ENCODE measurements around the gene ZDHHC8. TPM values are rescaled to one million over a fixed set of nuclear protein-coding genes. Genes with fewer than 3 reads are reported as not detected.
A peak's percentile ranks its signal among the peaks of the same experiment; 100 is the strongest.

Gene ZDHHC8
- total and polyA plus RNA-seq, 9 donors, result 5.1 to 77.4 (median 58.9) TPM

- H3K27ac ChIP-seq, result no peak overlapping the region
- H3K4me3 ChIP-seq, result no peak overlapping the region
- H3K27me3 ChIP-seq, result no peaks in the 10 kb centered on the region
- 57 to 74% (median 59%) methylated on average over 3 of the region's 3 CpGs for WGBS, 3 donors
- no peaks in the 10 kb centered on the region for H3K9me3 ChIP-seq
- TF ChIP-seq EP300 (IDR thresholded peaks at IDR 0.05) (no peak), POLR2A (IDR thresholded peaks at IDR 0.05) (no peak), CTCF (IDR thresholded peaks at IDR 0.05) (no peak)
- no peaks in the 10 kb centered on the region for H3K36me3 ChIP-seq
- DNase-seq, result no peak
- intact Hi-C loops (cut with DNase I), result loop anchor here in 2 of 4 donors (10.0 kb wide), 2 partner anchors 65 to 155 kb away; no protein-coding TSS in a partner anchor
- peaks cover 6% of the 10 kb centered on the region for H3K4me1 ChIP-seq (ENCODE audit: insufficient read depth)
These were observed 1.9 kb upstream of the ZDHHC8 start for GRCh38 chr22:20129747-20130014.

- 67 to 77% (median 75%) methylated on average over 3 of the region's 3 CpGs for WGBS, 3 donors
- no peak for DNase-seq
- TF ChIP-seq CTCF (IDR thresholded peaks at IDR 0.05) (no peak), EP300 (IDR thresholded peaks at IDR 0.05) (no peak), POLR2A (IDR thresholded peaks at IDR 0.05) (no peak)
- Histone ChIP-seq H3K27ac (peak overlapping the region in 1 of 2 donors; percentile 94), H3K4me3 (no peak overlapping the region), H3K27me3 (no peaks in the 10 kb centered on the region), H3K9me3 (no peaks in the 10 kb centered on the region), H3K4me1 (ENCODE audit: insufficient read depth) (peaks cover 6% of the 10 kb centered on the region), H3K36me3 (no peaks in the 10 kb centered on the region)
- intact Hi-C loops (cut with DNase I), result loop anchor here in 1 of 4 donors (10.0 kb wide), 1 partner anchor 64 kb away; no protein-coding TSS in a partner anchor
These were observed 1.3 kb upstream of the ZDHHC8 start for GRCh38 chr22:20130319-20130718.

- no peak for TF ChIP-seq CTCF (IDR thresholded peaks at IDR 0.05)
- TF ChIP-seq POLR2A (IDR thresholded peaks at IDR 0.05), result no peak
- TF ChIP-seq EP300 (IDR thresholded peaks at IDR 0.05), result no peak
- H3K9me3 ChIP-seq, result no peaks in the 10 kb centered on the region
- peak overlapping the region; percentile 99 for H3K4me3 ChIP-seq
- whole genome bisulfite sequencing, 3 donors, result 2 to 7% (median 2%) methylated on average over 28 to 70 of the region's 70 CpGs
- H3K27ac ChIP-seq, result peak overlapping the region; percentile 85 to 94
- H3K36me3 ChIP-seq, result no peaks in the 10 kb centered on the region
- DNase-seq, result peak; percentile 82 to 90 (median 84)
- H3K4me1 ChIP-seq (ENCODE audit: insufficient read depth), result peaks cover 7% of the 10 kb centered on the region
- no peaks in the 10 kb centered on the region for H3K27me3 ChIP-seq
- intact Hi-C loops (cut with DNase I), result loop anchor here in 1 of 4 donors (10.0 kb wide), 1 partner anchor 64 kb away; no protein-coding TSS in a partner anchor
These were observed 640 bp upstream of the ZDHHC8 start for GRCh38 chr22:20130731-20131596.

GRCh38 chr22:20131859-20132685 is 468 bp downstream of the ZDHHC8 start:
- Histone ChIP-seq H3K4me3 (peak overlapping the region; percentile 99), H3K9me3 (no peaks in the 10 kb centered on the region), H3K27ac (peak overlapping the region; percentile 11 to 58), H3K27me3 (no peaks in the 10 kb centered on the region), H3K36me3 (no peaks in the 10 kb centered on the region), H3K4me1 (ENCODE audit: insufficient read depth) (peaks cover 11% of the 10 kb centered on the region)
- TF ChIP-seq CTCF (IDR thresholded peaks at IDR 0.05), result no peak
- no peak for TF ChIP-seq POLR2A (IDR thresholded peaks at IDR 0.05)
- TF ChIP-seq EP300 (IDR thresholded peaks at IDR 0.05), result no peak
- WGBS, 3 donors, result 0% methylated on average over 9 to 72 of the region's 72 CpGs
- peak in 4 of 5 donors; percentile 50 to 71 (median 62) for DNase-seq
- intact Hi-C loops (cut with DNase I), result loop anchor here in 1 of 4 donors (10.0 kb wide), 1 partner anchor 63 kb away; no protein-coding TSS in a partner anchor
